Anterior cingulate cortex (tissue), 58 donors: ENCODE measurements around the gene KCNJ16.
"Not testable (repeated sequence)": the region's sequence is repeated elsewhere in the genome, so short reads cannot be mapped to it uniquely, and the experiment has no call there.

Experiments
- DNase-seq, 58 donors: peaks; one replicate each; lab custom pipeline; 2025; lab: John Stamatoyannopoulos, UW

Gene KCNJ16

DNA sequence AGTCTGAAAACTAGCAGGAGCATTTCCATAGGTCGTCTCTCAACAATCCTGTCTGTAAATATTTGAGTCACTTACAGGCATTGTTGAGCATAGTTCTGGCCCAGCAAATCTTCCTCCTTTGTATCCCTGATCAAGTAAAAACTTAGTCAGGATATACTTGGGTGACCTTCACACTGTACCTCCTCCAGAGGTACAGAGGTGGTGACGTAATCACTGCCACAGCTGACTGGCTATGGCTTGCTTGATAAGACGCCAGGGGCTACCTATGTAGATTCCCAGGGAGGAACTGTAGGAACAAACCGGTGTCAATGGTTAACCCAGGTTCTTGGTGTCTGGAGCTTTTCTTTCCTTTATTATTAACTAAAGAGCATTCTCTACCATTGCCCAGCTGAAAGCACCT lies at the start of gene KCNJ16:
TSS of gene KCNJ16 (plus strand) at position 270 of the 400 bp plus-strand sequence. CDS start 56,863 bp downstream, outside the sequence.
- no peak for DNase-seq

DNA sequence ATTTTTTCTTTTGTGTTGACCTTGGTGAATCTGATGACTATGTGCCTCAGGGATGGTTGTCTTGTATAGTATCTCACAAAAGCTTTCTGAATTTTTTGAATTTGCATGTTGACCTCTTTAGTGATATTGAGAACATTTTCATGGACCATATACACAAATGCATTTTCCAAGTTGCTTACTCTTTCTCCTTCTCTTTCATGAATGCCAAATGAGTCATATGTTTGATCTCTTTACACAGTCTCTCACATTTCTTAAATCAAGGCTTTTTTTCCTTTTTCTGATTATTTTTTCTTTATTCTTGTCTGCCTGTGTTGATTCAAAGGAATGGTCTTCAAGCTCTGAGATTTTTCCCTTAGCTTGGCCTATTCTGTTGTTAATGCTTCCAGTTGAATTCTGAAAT lies 46.6 kb upstream of the KCNJ16 start:
- no peak for DNase-seq

DNA sequence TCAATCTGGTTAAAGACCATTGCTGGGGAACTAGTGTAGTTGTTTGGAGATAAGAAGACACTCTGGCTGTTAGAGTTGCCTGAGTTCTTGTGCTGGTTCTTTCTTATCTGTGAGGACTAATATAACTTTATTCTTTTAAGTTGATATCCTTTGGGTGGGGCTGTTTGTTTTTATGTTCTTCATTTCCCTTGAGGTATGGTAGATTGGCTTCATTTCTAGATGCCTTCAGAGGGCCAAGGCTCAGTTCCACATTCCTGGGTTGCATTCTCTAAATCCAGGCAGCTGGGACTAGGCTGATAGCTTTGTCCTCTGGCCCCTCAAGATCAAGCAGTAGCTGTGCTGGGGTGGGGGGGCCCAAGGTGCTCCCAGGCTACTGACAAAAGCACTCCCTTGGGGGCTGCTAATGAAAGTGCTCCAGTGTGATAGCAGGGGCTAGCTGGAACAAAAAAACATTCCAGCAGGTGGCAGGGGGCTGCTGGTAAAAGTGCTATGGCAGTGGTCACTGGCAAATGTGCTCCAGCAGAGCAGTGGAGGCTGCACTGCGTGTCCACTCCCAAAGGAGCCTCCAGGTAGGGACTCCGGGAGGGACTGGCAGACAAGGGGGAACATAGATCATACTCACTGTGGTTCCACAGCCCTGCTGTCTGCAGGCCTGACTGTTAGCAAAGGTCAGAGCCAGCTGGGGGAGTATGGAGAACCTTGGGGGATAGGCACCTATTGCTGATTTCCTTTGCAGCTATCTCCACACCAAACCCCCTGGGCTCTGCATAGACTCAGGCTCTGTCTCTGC lies 45.9 kb upstream of the KCNJ16 start:
- no peak for DNase-seq

DNA sequence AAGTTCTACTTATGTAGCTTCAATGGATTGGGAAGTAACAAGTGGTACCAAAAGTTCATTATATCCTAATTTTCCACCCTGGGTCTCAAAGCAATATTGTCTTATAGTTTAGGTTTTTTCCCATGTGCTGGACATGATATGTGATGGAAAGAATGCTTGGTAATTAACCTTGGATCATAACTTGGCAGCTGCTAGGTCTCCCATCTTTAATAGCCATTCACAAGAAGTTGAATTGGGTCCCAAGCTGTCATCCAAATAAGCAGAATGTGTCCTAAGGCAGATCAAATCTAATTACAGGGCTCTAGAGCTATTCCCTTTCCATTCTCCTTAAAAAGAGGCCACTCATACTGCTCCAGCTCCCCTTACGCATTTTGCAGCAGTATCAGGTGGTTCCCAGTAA lies 44.7 kb upstream of the KCNJ16 start:
- DNase-seq = no peak

DNA sequence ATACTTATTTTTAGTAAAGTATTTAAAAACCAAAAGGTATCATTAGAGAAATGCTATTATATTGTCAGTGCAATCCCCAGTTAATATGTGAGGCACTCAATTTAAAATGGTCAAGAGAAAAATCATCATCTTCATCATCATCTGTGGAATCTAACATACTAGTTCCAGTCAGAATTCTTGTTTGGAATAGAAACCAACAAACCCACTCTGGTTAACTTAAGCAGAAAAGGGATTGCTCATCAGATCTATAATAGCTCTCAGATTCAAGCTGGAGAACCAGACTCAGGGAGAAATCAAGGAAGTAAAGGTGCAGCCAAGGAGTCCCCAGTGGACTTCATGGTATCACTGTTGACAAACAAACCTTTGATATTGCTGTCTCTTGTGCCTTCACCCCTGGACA lies 43.7 kb upstream of the KCNJ16 start:
- no peak for DNase-seq

DNA sequence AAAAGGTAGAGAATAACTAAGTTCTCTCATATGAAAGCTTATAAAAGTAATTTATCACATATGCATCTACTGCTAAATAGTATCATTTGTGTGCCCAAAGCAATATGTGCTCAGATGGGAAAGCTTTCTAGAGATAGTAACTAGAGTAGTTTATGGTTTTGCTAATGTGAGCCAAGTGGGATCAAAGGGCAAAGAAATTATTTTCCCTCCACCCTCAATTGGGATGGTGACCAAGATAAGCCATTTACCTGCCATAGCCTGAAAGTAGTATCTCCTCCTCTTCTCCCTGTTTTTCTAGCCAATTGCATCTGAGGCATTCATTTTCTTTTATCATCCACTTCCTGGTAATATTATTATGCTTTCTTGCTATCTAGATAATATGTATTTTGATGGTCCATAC lies 41.9 kb upstream of the KCNJ16 start:
- no peak for DNase-seq

DNA sequence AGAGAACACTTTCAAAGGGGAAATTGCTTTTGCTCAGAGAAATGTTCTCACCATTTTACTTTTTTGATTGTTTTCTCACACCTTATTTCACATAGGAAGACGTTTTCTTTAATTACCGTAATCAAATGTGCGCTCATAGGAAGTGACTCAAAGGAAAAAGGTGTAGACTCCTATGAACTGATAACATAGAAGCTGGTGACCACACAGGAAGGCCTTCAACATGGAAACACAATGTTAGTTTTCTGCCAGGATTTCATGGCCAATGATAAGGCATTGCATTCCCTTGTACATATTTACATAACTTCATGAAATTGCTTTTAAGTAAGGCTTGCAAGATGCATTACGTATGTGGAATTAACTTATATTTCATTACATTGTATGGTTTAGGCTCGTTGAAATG lies 40.9 kb upstream of the KCNJ16 start:
- no peak for DNase-seq

DNA sequence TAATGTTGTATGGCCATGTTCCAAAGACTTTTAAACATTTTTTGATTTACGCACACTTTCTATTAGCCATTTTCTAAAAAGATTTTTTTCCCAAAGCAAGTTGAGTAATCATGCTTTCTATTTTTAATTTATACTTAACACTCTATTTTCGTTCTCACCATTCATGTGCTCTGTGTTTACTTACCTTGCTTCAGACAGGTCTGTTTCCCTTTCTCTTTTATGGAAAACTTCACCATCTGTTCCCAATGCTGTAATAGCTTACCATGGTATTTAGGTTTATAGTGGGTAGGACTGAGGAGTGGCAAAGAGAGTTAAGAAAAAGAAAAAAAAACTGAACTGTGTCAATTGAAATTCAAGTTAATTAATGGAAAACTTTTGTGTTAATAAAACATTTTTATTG lies 37.5 kb upstream of the KCNJ16 start:
- DNase-seq = no peak

DNA sequence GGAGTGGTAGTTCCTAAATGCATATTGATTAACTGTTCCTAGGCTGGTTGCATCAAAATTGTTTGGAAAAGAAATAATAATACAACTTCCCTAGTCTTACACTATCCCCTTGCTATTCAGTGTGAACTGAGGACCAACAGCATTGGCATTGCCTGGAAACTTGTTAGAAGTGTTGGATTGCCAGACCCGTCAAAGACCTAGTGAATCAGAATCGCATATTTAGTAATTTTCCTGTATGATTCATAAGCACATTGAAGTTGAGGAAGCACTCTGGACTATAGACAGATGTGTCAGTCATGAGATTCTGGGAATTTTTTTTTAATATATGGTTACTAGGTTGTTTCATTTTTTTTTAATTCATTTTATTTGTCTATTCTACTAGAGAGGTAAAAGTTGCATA lies 34.7 kb upstream of the KCNJ16 start:
- no peak for DNase-seq

DNA sequence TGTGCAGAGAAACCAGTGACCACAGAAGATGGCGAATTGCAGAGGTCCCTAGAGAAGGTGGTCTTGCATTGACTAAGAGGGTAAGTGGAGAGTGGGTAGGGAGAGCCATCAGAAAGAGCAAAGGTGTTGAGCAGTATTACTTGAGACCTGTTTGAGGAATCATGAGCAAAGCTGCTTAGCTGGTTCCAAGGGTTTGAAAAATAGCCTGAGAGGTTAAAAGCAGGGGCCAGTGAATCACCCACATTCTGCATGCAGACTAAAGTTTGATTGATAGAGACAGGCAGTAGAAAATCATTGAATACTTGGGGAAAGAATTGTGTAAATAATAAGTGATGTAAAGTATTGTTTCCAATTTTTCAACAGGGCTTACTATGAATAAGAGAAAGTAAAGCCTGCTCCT lies 34.0 kb upstream of the KCNJ16 start:
- DNase-seq = no peak

DNA sequence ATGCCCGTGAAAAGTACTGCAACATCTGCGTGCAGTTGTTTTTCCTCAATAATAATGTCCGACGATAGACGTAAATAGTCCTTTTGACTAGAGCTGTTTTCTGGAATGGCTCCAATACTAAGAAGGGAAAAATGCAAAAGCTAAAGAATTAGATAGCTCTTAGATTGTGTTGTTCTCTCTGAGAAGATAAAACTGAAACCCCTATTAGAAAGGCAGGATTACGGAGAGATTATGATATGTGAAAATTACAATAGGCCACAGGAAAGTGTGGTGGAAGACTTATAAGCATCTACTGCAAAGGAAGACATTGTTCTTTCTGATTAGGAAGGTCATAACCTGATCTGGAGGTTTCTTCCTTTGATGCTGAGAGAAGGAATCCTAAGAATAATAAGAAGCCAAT lies 33.5 kb upstream of the KCNJ16 start:
- DNase-seq = no peak

DNA sequence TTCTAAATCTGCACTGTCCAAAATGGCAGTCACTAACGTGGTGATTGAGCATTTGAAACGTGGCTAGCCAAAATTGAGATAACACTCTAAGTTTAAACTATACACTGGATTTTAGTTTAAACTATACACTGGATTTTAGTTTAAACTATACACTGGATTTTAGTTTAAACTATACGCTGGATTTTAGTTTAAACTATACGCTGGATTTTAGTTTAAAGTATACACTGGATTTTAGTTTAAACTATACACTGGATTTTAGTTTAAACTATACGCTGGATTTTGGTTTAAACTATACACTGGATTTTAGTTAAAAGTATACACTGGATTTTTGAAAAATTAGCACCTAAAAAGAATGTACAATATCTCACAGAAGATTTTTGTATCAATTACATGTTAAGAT lies 29.2 kb upstream of the KCNJ16 start:
- DNase-seq = not testable (repeated sequence)

DNA sequence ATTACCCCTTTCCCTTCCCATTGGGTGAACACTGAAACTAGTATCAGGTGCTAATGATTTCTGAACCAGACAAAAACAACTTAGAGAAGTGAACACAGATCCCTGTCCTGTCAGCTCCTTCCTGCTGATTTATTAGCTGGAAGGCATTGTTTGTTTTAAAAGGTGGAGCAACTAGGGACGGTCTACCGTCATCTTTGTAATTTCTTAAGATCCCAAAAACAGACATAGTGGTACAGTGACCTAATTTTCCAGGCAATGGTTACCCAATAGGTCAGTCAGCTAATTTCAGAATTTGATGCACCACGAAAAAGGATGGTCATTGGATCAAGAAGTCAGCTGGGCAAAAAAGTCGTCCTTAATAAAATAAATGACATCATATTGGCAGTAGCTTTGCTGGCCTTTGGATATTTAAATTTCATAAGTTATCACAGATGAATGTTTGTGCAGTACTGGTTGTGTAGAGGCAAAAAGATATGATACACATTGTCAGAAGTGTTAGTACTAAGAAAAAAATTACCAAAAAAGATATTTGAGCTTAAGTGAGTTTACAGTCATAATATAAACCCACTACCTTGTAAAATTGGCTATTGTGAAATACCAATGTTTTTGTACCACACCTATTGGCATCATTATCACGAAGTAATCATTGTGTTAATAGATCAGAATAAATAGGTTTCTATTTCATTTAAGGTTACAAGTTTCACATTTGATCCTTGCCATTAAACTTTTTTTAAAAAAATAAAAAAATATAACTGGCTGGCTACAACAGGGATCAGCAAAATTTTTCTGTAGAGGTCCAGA lies 27.2 kb upstream of the KCNJ16 start:
- no peak for DNase-seq

DNA sequence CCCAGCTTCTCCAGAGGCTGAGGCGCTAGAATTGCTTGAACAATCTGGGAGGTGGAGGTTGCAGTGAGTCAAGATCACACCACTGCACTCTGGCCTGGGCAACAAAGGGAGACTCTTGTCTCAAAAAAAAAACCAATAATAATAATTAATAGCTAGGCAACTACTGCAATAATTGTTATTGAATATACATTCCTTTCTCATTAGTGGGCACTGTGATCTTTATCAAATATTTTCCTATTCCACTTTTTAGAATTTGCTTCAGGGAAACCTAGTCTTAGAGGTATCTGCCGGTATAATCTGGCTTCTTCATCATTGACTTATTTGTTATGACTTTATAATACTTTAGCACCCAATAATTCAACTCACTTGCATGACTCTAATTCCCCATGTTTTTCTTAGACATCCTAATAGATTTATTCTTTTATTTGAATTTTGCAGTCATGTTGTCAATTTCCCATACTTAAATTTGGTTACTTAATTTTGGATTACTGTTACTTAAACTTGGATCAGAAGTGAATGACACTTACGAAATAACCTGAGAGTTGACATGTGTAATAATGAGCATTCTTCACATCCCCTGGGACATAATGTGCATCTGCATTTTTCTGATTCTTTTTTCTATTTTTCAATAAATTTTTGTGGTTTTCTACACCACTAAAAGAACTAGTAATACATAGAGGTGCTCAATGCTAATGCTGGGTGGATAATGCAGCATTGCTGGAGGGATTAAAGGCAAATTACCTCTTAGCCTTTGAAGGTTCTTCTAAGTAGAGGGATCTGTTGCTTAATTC lies 25.0 kb upstream of the KCNJ16 start:
- DNase-seq = no peak

DNA sequence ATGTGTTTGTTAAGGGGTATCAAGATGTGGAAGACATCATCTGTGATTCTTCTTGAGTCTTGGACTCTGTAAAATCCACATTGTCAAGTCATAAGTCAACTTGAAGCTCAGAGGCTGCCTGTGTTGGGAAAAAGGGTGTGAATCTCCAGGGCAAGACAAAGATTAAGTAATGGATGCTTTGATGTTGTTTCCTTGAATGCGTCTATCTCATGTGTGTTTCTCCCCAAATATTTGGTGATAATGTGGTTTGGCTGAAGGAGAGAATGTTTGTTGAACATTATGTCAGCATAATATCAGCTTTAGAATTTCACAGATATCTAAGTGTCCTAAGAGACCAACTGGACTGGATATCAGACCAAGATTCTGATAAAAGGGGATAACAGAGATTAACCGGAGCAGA lies 24.1 kb upstream of the KCNJ16 start:
- no peak for DNase-seq

DNA sequence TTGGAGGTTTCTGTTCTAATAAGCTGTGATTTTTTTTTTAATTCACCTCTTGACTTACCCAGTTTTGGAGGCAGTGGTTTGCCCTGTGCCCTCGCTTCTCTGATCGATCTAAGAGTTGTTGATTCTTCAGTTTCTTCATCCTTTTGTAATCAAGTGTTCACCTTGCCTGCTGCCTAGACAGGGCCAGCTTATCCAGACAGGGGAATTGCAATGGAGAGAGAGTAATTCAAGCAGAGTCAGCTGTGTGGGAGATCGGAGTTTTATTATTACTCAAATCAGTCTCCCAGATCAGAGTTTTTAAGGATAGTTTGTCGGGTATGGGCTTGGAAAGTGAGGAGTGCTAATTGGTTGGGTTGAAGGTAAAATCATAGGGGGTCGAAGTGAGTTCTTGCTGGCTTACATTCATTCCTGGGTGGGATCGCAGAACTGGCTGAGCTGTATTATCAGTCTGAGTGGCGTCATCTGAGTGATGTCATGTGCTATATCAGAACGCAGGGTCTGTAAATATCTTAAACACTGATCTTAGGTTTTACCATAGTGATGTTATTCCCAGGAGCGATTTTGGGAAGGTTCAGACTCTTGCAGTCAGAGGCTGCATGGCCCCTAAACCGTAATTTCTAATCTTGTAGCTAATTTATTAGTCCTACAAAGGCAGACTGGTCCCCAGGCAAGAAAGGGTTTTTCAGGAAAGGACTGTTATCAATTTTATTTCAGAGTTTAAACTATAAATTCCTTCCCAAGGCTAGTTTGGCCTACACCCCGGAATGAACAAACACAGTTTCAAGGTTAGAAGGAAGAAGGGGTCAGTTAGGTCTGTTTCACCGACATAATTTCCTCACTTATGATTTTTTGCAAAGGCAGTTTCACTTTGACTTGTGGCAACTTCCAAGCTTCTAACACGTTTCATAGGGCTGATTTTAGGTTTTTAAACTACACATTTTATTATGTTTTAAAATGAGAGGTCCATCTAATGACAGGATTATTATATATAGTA lies 21.5 kb upstream of the KCNJ16 start:
- no peak for DNase-seq

DNA sequence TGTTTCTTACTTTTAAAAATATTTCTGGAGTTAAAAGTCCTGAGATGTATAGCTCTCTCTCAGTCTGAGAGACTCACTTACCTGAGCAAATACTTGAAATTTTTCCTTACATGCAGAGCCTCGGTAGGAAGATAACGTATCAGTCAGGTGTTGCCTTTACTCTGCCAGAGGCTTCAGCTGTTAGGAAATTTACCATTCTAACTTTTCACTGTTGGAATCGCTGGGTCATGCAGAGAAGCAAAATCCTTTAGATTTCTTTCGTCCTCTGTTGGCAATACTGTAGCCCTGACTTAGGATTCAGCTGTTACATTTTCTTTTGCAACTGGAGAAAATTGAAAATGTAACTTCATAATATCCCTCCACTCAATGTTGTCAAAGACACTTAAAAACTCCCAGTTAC lies 20.0 kb upstream of the KCNJ16 start:
- DNase-seq = no peak

DNA sequence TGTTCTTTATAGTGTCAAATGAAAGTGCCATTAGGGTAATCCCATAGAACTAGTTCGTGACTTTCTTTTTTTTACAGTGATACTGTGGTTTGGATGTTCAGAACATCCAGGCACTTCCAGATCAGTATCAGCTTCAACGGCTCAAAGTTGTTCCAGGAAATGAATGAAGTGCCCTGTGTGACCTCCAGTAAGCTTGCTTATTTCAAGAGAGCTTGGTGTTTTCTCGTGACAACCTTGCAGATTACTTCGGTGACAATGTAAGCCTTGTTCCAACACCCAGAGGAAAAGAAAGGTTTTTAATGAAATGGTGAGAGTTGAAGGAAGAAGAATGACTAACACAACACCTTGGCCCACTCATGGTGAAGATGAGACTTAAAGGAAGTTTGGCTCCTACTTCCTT lies 16.0 kb upstream of the KCNJ16 start:
- no peak for DNase-seq

DNA sequence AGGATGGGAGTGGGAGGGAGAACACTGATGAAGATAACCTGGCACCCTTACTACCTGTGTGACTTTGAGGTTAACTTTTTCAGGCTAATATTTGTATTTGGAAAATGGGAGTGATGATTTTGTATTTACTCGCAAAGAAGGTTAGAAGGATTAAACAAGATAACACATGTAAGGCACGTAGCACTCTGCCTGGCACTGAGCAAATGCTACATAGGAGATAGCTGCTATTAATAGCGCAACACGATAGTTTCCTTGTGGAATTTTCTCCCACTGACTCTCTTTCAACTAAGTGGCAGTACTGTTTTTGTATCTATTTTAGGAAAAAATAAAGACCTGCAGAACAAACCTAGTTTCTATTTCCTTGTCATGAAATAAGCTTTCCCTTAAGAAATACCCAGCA lies 15.4 kb upstream of the KCNJ16 start:
- DNase-seq = no peak

DNA sequence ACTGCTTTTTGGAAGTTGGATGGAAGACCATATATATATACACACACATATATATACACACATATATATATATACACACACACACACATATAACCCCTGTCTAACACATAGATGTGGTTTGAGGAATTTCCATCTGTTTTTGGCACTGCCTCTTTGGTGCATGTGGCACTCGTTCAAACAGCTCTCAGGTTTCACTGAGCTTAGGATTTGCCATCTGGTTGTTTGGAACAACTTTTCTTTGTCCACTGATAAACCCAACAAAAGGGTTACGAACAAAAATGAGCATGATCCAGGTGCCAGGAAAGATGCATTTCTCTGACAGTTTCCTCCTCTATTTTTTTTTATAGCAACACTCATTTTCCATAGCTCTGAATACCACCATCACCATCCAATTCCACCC lies 14.6 kb upstream of the KCNJ16 start:
- no peak for DNase-seq
